Heart right ventricle (tissue), 16 donors: ENCODE results near the gene PPP6R3. TPM values are rescaled to one million over a fixed set of nuclear protein-coding genes. Genes with fewer than 3 reads are reported as not detected.
"Not testable (repeated sequence)": the region's sequence is repeated elsewhere in the genome, so short reads cannot be mapped to it uniquely, and the experiment has no call there.

Experiments used
- ATAC-seq, 8 donors: fragments of 200-7000 bp; cut with Tn5 transposase; one replicate each; pipeline ENCODE4 v1.9.1; 2020; ENCODE audit warnings: mild to moderate bottlenecking in 8 of 8, moderate library complexity in 8 of 8, moderate number of reproducible peaks in 1 of 8
- DNase-seq, 2 donors: peaks; one replicate each; pipeline ENCODE4 v3.0.0-alpha.2; 2020
- H3K27ac ChIP-seq, 10 donors: fragments of 200-600 bp; sonication (generic) in 2 of 10; one replicate each; pipeline versions ENCODE4 v1.5.0 to v1.8.0; 2020 to 2022; ENCODE audit warnings: mild to moderate bottlenecking in 3 of 10
- H3K27me3 ChIP-seq, 7 donors: fragments of 200-600 bp; one replicate each; pipeline ENCODE4 v1.8.0; 2021 to 2022; ENCODE audit warnings: mild to moderate bottlenecking in 2 of 7
- H3K36me3 ChIP-seq, 9 donors: fragments of 200-600 bp; sonication (generic) in 1 of 9; one replicate each; pipeline versions ENCODE4 v1.5.0 to v1.8.0; 2020 to 2022; ENCODE audit warnings: mild to moderate bottlenecking in 2 of 9
- H3K4me1 ChIP-seq, 9 donors: fragments of 200-600 bp; sonication (generic) in 1 of 9; one replicate each; pipeline versions ENCODE4 v1.5.0 to v1.8.0; 2020 to 2022; ENCODE audit warnings: mild to moderate bottlenecking in 4 of 9
- H3K4me3 ChIP-seq, 10 donors: fragments of 200-600 bp; sonication (generic) in 2 of 10; one replicate each; pipeline versions ENCODE4 v1.5.0 to v1.8.0; 2020 to 2022; ENCODE audit warnings: mild to moderate bottlenecking in 7 of 10, moderate library complexity in 2 of 10
- H3K9me3 ChIP-seq, 11 donors: fragments of 200-600 bp in 10 of 11; sonication (generic) in 2 of 11; one replicate each; pipeline versions ENCODE4 v1.5.0 to v1.8.0; 2013 to 2022; ENCODE audit warnings: mild to moderate bottlenecking in 2 of 11, control low read depth in 1 of 11, moderate library complexity in 1 of 11
- WGBS, 2 donors: extraction: QIAGEN DNeasy Blood & Tissue Kit; methylation state at CpG; one replicate each; pipeline ENCODE4 v1.1.7; 2013; ENCODE audit warnings: inconsistent platforms in 1 of 2; 5-methylcytosine and 5-hydroxymethylcytosine counted together
- intact Hi-C, 10 donors: fragments of 100-400 bp; cut with DNase I; formaldehyde crosslinking; loops; one replicate each; pipeline versions ENCODE4 v1.11.1 to v1.14.2; 2022
- polyA plus RNA-seq, 2 donors: library from polyadenylated mRNA; stranded (reverse); fragments of 200-250 nt; gene quantifications; one replicate each; pipeline ENCODE4 v1.2.3, GENCODE V29; 2013
- total RNA-seq, 10 donors: library from RNA; stranded (reverse); fragmentation: NEBNext Ultra II Directional in 3 of 10; extraction: Animal tissue kit (Norgen Biotek cat#: 25700) in 3 of 10; gene quantifications; one replicate each; pipeline versions ENCODE4 v1.2.1 to v1.2.4, GENCODE V29; 2021 to 2023
- TF ChIP-seq, protein P1 (sequence below), 9 donors: fragments of 200-600 bp; sonication (generic) in 2 of 9; IDR thresholded peaks; one replicate each; pipeline versions ENCODE4 v1.5.0 to v1.8.0; 2021 to 2022; ENCODE audit warnings: antibody characterized with exemption in 9 of 9, mild to moderate bottlenecking in 5 of 9, moderate library complexity in 1 of 9
- donor health status: Arrhythmogenic right ventricular cardiomyopathy.
- donor health status: ischemic (EF 13 %, LVEDD 7.1; RV severe dilation, severe dysfunction).
- donor health status: healthy with polysubstance abuse.
- donor health status: DM: no; HTN: yes; CAD: no.
- donor health status: DM: no; HTN: no; CAD: no.
- donor health status: ischemic (EF 25% LVEDD 6.9; RV normal size, moderate dysfunction).
- donor health status: ischemic (EF 25% LVEDD 5.7; RV mildly dilated, moderate dysfunction).
- donor health status: healthy.
- donor health status: DM: yes; HTN: yes; CAD: no.
- donor health status: Ischemic cardiomyopathy.
- donor health status: ischemic (EF 35%, LVEDD 5.7; RV mildly dilated, moderate dysfunction).
- donor health status: nonischemic (EF 11% LVEDD 7.7; RV severe dilation, severe dysfunction).
- donor health status: DM: yes; HTN: yes; CAD: no.
- donor health status: PGD.
- donor health status: ischemic (EF 29% LVEDD 5.4; RV normal size, mild dysfunction).
- donor health status: nonischemic (EF 23%, LVEDD 6.1; RV moderate dilation, normal function).

PPP6R3 gene
- total and polyA plus RNA-seq, 12 donors = 18.4 to 98.1 (median 80.8) TPM

DNA sequence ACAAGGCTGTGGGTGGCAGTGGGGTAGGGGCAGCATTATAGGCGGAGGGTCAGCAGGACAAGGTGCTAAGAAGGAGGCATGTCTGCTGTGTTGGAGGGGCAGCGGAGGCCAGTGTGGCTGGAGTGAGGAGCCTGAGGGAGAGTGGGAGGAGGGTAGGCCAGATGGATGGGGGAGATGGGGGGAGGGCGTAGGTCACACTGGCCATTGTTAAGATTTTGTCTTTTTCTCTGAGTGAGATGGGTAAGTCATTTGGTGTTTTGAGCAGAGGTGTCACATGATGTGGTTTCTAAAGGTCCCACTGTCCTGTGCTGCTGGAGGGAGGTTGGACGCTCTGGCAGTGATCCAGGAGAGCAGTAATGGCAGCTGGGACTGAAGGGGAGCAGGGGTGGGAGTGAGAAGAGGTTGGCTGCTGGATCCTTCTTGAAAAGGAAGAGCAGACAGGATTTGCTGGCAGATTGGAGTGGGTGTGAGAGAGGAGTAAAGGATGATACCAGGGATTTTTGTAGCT, 9.8 kb downstream of the PPP6R3 start:
- Histone ChIP-seq H3K27me3 (no peaks in the 10 kb centered on the region), H3K36me3 (no peaks in the 10 kb centered on the region), H3K4me1 (peaks cover 11 to 94% (median 88%) of the 10 kb centered on the region in 9 donors), H3K4me3 (no peak overlapping the region), H3K27ac (peak overlapping the region in 1 of 10 donors; percentile 24), H3K9me3 (no peaks in the 10 kb centered on the region)
- 67 to 74% methylated on average over 4 of the region's 4 CpGs for WGBS, 2 donors
- ATAC-seq (peak in 6 of 8 donors; percentile 27 to 78 (median 52)), DNase-seq (no peak)
- TF ChIP-seq, protein P1, sequence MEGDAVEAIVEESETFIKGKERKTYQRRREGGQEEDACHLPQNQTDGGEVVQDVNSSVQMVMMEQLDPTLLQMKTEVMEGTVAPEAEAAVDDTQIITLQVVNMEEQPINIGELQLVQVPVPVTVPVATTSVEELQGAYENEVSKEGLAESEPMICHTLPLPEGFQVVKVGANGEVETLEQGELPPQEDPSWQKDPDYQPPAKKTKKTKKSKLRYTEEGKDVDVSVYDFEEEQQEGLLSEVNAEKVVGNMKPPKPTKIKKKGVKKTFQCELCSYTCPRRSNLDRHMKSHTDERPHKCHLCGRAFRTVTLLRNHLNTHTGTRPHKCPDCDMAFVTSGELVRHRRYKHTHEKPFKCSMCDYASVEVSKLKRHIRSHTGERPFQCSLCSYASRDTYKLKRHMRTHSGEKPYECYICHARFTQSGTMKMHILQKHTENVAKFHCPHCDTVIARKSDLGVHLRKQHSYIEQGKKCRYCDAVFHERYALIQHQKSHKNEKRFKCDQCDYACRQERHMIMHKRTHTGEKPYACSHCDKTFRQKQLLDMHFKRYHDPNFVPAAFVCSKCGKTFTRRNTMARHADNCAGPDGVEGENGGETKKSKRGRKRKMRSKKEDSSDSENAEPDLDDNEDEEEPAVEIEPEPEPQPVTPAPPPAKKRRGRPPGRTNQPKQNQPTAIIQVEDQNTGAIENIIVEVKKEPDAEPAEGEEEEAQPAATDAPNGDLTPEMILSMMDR (IDR thresholded peaks at IDR 0.05) = no peak
- intact Hi-C loops = loop anchor here in 1 of 10 donors (10.0 kb wide), 1 partner anchor 124 kb away; no protein-coding TSS in a partner anchor

DNA sequence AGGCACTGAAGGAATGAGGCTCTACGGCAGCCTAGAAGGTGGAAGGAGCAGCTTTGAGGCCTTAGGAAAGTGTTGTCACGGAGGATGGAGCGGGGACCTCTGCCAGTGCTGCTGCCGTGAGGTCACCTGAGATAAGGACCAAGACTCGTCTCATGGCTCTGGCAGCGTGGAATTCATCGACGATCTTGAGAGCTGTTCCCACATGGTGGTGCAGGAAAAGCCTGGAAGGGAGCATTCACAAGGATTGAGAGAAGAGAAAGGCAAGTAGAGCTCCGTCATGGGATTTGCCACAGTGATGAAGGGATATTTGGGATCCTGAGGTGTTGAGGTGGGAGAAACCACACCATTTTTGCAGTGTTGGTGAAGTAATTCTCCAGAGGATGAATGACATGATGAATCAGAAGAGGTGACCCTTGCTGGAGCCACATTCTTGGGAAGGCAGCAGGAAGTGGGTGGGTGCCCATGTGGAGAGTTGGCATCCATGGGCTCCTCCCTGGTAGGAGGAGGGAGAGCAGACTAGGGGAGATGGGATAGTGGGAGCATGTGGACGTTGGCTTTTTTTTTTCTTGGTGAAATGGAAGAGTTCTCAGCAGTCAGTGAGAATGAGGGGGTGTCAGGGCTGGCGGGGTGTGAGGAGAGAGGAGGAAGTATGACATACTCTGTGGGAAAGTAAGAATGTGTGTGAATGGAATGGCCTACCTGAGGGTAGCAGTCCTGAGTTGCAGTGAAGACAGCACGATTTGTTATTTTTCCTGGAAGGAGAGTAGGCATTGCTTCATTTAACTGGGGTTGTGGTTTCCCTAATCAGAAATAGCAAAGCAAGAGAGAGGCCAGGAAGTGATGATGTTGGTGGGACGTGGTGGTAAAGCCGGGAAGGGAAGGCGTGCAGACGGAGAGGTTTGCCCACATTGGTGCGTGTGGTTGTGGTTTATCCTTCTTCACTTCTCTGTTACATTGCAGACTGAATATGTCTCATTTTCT, 11.1 kb downstream of the PPP6R3 start:
- peaks cover 11 to 83% (median 78%) of the 10 kb centered on the region in 9 donors for H3K4me1 ChIP-seq
- 68 to 73% methylated on average over 17 of the region's 17 CpGs for WGBS, 2 donors
- no peaks in the 10 kb centered on the region for H3K9me3 ChIP-seq
- peak overlapping the region in 1 of 10 donors; percentile 63 for H3K27ac ChIP-seq
- TF ChIP-seq, protein P1 (IDR thresholded peaks at IDR 0.05) = no peak
- no peak overlapping the region for H3K4me3 ChIP-seq
- no peaks in the 10 kb centered on the region for H3K27me3 ChIP-seq
- DNase-seq = no peak
- peaks cover 0 to 3% (median 0%) of the 10 kb centered on the region in 9 donors for H3K36me3 ChIP-seq
- ATAC-seq = peak in 5 of 8 donors; percentile 21 to 50 (median 27)
- intact Hi-C loops = loop anchor here in 1 of 10 donors (10.0 kb wide), 1 partner anchor 123 kb away; no protein-coding TSS in a partner anchor

DNA sequence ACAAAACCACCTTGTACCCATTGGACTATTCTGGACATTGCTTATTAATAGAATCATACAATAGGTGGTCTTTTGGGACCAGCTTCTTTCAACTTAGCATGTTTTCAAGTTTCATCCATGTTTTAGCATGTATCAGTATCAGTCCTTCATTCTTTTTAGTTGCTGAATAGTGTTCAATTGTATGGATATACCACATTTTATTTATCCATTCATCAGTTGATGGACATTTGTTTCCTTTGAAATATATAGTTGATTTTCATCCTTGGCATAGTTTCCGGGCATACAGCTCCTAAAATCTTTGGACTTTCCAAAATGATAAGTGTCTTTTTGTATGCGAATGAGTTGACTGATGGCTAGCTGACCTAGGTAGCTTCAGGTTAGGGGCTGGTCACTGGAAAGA, 12.2 kb downstream of the PPP6R3 start:
- no peak for DNase-seq
- 96 to 97% methylated on average over 2 of the region's 2 CpGs for WGBS, 2 donors
- peaks cover 0 to 4% (median 0%) of the 10 kb centered on the region in 9 donors for H3K36me3 ChIP-seq

DNA sequence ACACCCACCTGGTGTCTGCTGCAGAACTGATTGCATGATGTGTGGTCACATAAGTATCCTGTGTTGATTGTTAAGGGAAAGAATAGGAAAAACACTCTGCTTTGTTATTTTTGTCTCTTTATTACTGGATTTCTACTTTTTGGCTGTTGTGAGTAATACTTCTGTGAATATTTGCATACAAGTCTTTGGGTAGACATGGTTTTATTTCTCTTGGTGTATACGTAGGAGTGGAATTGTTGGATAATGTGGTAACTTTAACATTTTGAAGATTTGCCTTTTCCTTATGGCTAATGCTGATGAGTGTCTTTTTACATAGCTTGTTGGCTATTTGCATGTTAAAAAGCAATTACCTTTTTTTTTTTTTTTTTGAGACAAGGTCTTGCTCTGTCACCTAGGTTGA, 13.1 kb downstream of the PPP6R3 start:
- H3K27me3 ChIP-seq = no peaks in the 10 kb centered on the region
- intact Hi-C loops = loop anchor here in 1 of 10 donors (10.0 kb wide), 1 partner anchor 121 kb away; no protein-coding TSS in a partner anchor
- no peaks in the 10 kb centered on the region for H3K9me3 ChIP-seq
- TF ChIP-seq, protein P1 (IDR thresholded peaks at IDR 0.05) = no peak
- H3K36me3 ChIP-seq = peaks cover 0 to 4% (median 0%) of the 10 kb centered on the region in 9 donors
- H3K4me3 ChIP-seq = no peak overlapping the region
- no peak overlapping the region for H3K27ac ChIP-seq
- WGBS, 2 donors = 70 to 82% methylated on average over 1 of the region's 1 CpG
- ATAC-seq (no peak), DNase-seq (no peak)
- peaks cover 9 to 74% (median 58%) of the 10 kb centered on the region in 9 donors for H3K4me1 ChIP-seq

More for the DNA sequence above, 12.2 kb downstream of the PPP6R3 start:
- H3K4me3 ChIP-seq = no peak overlapping the region
- no peaks in the 10 kb centered on the region for H3K9me3 ChIP-seq
- H3K27ac ChIP-seq = no peak overlapping the region
- peaks cover 9 to 81% (median 67%) of the 10 kb centered on the region in 9 donors for H3K4me1 ChIP-seq
- ATAC-seq = no peak
- intact Hi-C loops = loop anchor here in 1 of 10 donors (10.0 kb wide), 1 partner anchor 122 kb away; no protein-coding TSS in a partner anchor
- H3K27me3 ChIP-seq = no peaks in the 10 kb centered on the region
- TF ChIP-seq, protein P1 (IDR thresholded peaks at IDR 0.05) = no peak

DNA sequence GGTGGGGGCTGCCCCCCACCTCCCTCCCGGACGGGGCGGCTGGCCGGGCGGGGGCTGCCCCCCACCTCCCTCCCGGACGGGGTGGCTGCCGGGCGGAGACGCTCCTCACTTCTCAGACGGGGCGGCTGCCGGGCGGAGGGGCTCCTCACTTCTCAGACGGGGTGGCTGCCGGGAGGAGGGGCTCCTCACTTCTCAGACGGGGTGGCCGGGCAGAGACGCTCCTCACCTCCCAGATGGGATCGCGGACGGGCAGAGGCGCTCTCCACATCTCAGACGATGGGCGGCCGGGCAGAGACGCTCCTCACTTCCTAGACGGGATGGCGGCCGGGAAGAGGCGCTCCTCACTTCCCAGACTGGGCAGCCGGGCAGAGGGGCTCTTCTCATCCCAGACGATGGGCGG, 15.1 kb downstream of the PPP6R3 start:
- not testable (repeated sequence) for H3K27ac ChIP-seq, H3K36me3 ChIP-seq, H3K9me3 ChIP-seq, H3K4me3 ChIP-seq, ATAC-seq, DNase-seq, H3K27me3 ChIP-seq
- peaks cover 8 to 72% (median 55%) of the 10 kb centered on the region in 9 donors for H3K4me1 ChIP-seq
- 90 to 95% methylated on average over 15 to 31 of the region's 34 CpGs for WGBS, 2 donors
- intact Hi-C loops = loop anchor here in 1 of 10 donors (10.0 kb wide), 1 partner anchor 119 kb away; no protein-coding TSS in a partner anchor
